Measurements from ENCODE around the gene DOCK4.

DOCK4 gene

GRCh38 chr7:111736552-111736874 is 469.7 kb downstream of the DOCK4 start:
- no peak overlapping the region for H3K27ac ChIP-seq
- TF ChIP-seq CTCF (IDR thresholded peaks at IDR 0.05) (no peak), ZFX (IDR thresholded peaks at IDR 0.05; ENCODE audit: borderline replicate concordance) (no peak)

GRCh38 chr7:111735661-111736551 is 470.3 kb downstream of the DOCK4 start:
- no peak overlapping the region for H3K27ac ChIP-seq
- TF ChIP-seq ZFX (IDR thresholded peaks at IDR 0.05; ENCODE audit: borderline replicate concordance) (no peak), CTCF (IDR thresholded peaks at IDR 0.05) (peak; percentile 97)

GRCh38 chr7:111734954-111735660 is 471.1 kb downstream of the DOCK4 start:
- TF ChIP-seq CTCF (IDR thresholded peaks at IDR 0.05) = no peak
- TF ChIP-seq ZFX (IDR thresholded peaks at IDR 0.05; ENCODE audit: borderline replicate concordance) = no peak

GRCh38 chr7:111732923-111733322 is 473.3 kb downstream of the DOCK4 start:
- H3K27ac ChIP-seq = no peak overlapping the region

More at GRCh38 chr7:111734954-111735660, 471.1 kb downstream of the DOCK4 start:
- H3K27ac ChIP-seq = no peak overlapping the region

GRCh38 chr7:111730476-111731300 is 475.5 kb downstream of the DOCK4 start:
- TF ChIP-seq ZFX (IDR thresholded peaks at IDR 0.05; ENCODE audit: borderline replicate concordance) (no peak), CTCF (IDR thresholded peaks at IDR 0.05) (peak; percentile 91)
- no peak overlapping the region for H3K27ac ChIP-seq

More at GRCh38 chr7:111732923-111733322, 473.3 kb downstream of the DOCK4 start:
- TF ChIP-seq CTCF (IDR thresholded peaks at IDR 0.05) = no peak
- TF ChIP-seq ZFX (IDR thresholded peaks at IDR 0.05; ENCODE audit: borderline replicate concordance) = no peak

- no peak overlapping the region for H3K27ac ChIP-seq
- TF ChIP-seq CTCF (IDR thresholded peaks at IDR 0.05) (no peak), ZFX (IDR thresholded peaks at IDR 0.05; ENCODE audit: borderline replicate concordance) (no peak)
These were observed 476.1 kb downstream of the DOCK4 start for GRCh38 chr7:111730057-111730456.

Measured in 22Rv1 (cell line).